Measurements from ENCODE around the gene SATB2.

GRCh38 chr2:199370150-199370780 lies 87.5 kb downstream of the SATB2 start:
- TF ChIP-seq ARNTL (CRISPR knock-in tag; IDR thresholded peaks at IDR 0.05; ENCODE audit: borderline replicate concordance, low read depth) (no peak), BACH2 (CRISPR knock-in tag; IDR thresholded peaks at IDR 0.05; ENCODE audit: borderline replicate concordance) (no peak), TCF4 (CRISPR knock-in tag; IDR thresholded peaks at IDR 0.05; ENCODE audit: borderline replicate concordance) (no peak), RARB (CRISPR knock-in tag; IDR thresholded peaks at IDR 0.05) (no peak), ISL1 (CRISPR knock-in tag; IDR thresholded peaks at IDR 0.05) (no peak), ZFP3 (CRISPR knock-in tag; IDR thresholded peaks at IDR 0.05) (no peak), OSR1 (CRISPR knock-in tag; IDR thresholded peaks at IDR 0.05) (no peak), TOX (CRISPR knock-in tag; IDR thresholded peaks at IDR 0.05; ENCODE audit: borderline replicate concordance) (no peak), PPARA (CRISPR knock-in tag; IDR thresholded peaks at IDR 0.05; ENCODE audit: borderline replicate concordance) (no peak), ZC3H10 (CRISPR knock-in tag; IDR thresholded peaks at IDR 0.05) (no peak)
- TF ChIP-seq, protein P1, sequence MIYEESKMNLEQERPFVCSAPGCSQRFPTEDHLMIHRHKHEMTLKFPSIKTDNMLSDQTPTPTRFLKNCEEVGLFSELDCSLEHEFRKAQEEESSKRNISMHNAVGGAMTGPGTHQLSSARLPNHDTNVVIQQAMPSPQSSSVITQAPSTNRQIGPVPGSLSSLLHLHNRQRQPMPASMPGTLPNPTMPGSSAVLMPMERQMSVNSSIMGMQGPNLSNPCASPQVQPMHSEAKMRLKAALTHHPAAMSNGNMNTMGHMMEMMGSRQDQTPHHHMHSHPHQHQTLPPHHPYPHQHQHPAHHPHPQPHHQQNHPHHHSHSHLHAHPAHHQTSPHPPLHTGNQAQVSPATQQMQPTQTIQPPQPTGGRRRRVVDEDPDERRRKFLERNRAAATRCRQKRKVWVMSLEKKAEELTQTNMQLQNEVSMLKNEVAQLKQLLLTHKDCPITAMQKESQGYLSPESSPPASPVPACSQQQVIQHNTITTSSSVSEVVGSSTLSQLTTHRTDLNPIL (CRISPR knock-in tag; IDR thresholded peaks at IDR 0.05; ENCODE audit: low read depth) = no peak
- TF ChIP-seq, protein P2, sequence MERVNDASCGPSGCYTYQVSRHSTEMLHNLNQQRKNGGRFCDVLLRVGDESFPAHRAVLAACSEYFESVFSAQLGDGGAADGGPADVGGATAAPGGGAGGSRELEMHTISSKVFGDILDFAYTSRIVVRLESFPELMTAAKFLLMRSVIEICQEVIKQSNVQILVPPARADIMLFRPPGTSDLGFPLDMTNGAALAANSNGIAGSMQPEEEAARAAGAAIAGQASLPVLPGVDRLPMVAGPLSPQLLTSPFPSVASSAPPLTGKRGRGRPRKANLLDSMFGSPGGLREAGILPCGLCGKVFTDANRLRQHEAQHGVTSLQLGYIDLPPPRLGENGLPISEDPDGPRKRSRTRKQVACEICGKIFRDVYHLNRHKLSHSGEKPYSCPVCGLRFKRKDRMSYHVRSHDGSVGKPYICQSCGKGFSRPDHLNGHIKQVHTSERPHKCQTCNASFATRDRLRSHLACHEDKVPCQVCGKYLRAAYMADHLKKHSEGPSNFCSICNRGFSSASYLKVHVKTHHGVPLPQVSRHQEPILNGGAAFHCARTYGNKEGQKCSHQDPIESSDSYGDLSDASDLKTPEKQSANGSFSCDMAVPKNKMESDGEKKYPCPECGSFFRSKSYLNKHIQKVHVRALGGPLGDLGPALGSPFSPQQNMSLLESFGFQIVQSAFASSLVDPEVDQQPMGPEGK (CRISPR knock-in tag; IDR thresholded peaks at IDR 0.05; ENCODE audit: borderline replicate concordance) = no peak
- TF ChIP-seq, protein P3, sequence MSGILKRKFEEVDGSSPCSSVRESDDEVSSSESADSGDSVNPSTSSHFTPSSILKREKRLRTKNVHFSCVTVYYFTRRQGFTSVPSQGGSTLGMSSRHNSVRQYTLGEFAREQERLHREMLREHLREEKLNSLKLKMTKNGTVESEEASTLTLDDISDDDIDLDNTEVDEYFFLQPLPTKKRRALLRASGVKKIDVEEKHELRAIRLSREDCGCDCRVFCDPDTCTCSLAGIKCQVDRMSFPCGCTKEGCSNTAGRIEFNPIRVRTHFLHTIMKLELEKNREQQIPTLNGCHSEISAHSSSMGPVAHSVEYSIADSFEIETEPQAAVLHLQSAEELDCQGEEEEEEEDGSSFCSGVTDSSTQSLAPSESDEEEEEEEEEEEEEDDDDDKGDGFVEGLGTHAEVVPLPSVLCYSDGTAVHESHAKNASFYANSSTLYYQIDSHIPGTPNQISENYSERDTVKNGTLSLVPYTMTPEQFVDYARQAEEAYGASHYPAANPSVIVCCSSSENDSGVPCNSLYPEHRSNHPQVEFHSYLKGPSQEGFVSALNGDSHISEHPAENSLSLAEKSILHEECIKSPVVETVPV (CRISPR knock-in tag; IDR thresholded peaks at IDR 0.05) = no peak

Data from SK-N-SH treated with all-trans-retinoic acid at 6 μM for 48 hours (cell line).